Measurements from ENCODE around the gene GTSE1.

GTSE1 gene

GRCh38 chr22:46267431-46268279, 29.0 kb upstream of the GTSE1 start, which contains the start of gene TTC38:
Gene TTC38 (plus strand): TSS chr22:46268008. CDS start chr22:46268040, 32 bp downstream.
- peak; percentile 72 for DNase-seq (ENCODE audit: low read depth)
- H3K4me3 ChIP-seq (ENCODE audit: low read length) = peak within 1 kb of the TSS; percentile 60
- no peak for TF ChIP-seq CTCF (IDR thresholded peaks at IDR 0.05; ENCODE audit: insufficient read depth, low read depth, low read length, missing control alignments)

GRCh38 chr22:46269564-46269963, 27.1 kb upstream of the GTSE1 start:
- no peak for DNase-seq (ENCODE audit: low read depth)
- no peak for TF ChIP-seq CTCF (IDR thresholded peaks at IDR 0.05; ENCODE audit: insufficient read depth, low read depth, low read length, missing control alignments)
- no peak overlapping the region for H3K4me3 ChIP-seq (ENCODE audit: low read length)

- TF ChIP-seq CTCF (IDR thresholded peaks at IDR 0.05; ENCODE audit: insufficient read depth, low read depth, low read length, missing control alignments) = no peak
- no peak for DNase-seq (ENCODE audit: low read depth)
- no peak overlapping the region for H3K4me3 ChIP-seq (ENCODE audit: low read length)
Measured at GRCh38 chr22:46272196-46272595, 24.5 kb upstream of the GTSE1 start.

- DNase-seq (ENCODE audit: low read depth) = no peak
- TF ChIP-seq CTCF (IDR thresholded peaks at IDR 0.05; ENCODE audit: insufficient read depth, low read depth, low read length, missing control alignments) = no peak
- H3K4me3 ChIP-seq (ENCODE audit: low read length) = no peak overlapping the region
Measured at GRCh38 chr22:46272762-46273431, 23.8 kb upstream of the GTSE1 start.

GRCh38 chr22:46273432-46274148, 23.1 kb upstream of the GTSE1 start:
- DNase-seq (ENCODE audit: low read depth) = no peak
- no peak for TF ChIP-seq CTCF (IDR thresholded peaks at IDR 0.05; ENCODE audit: insufficient read depth, low read depth, low read length, missing control alignments)
- H3K4me3 ChIP-seq (ENCODE audit: low read length) = no peak overlapping the region

GRCh38 chr22:46274381-46274780, 22.3 kb upstream of the GTSE1 start:
- no peak for DNase-seq (ENCODE audit: low read depth)
- H3K4me3 ChIP-seq (ENCODE audit: low read length) = no peak overlapping the region

More at GRCh38 chr22:46274381-46274780, 22.3 kb upstream of the GTSE1 start:
- no peak for TF ChIP-seq CTCF (IDR thresholded peaks at IDR 0.05; ENCODE audit: insufficient read depth, low read depth, low read length, missing control alignments)

All from epithelial cell of esophagus (primary cell).